Endothelial cell of umbilical vein (primary cell): ENCODE results near the gene AKAP8L. TPM values are rescaled to one million over a fixed set of nuclear protein-coding genes. Genes with fewer than 3 reads are reported as not detected.

Source experiments
- BruUV-seq: library from RNA; stranded (reverse); fragments of 400-500 nt; replicated peaks from 2 replicates; lab custom pipeline; 2021; lab: Mats Ljungman, UMichigan
- CTCF ChIA-PET: fragments of 300-600, 350-600 bp; sonication (Branson Sonifier 250); formaldehyde crosslinking; loops from one replicate; lab custom pipeline; 2021; ENCODE audit warnings: antibody characterized with exemption, inconsistent platforms; lab: Charles Lee
- POLR2A ChIA-PET: fragments of 300-600, 350-600 bp; sonication (Branson Sonifier 250); formaldehyde crosslinking; loops from one replicate; lab custom pipeline; 2021; ENCODE audit warnings: antibody characterized with exemption, inconsistent platforms; lab: Charles Lee
- DNase-seq: peaks from one replicate; pipeline ENCODE4 v3.0.0-alpha.2; 2011; ENCODE audit warnings: low read depth, low spot score
- FAIRE-seq: peaks from 2 replicates; lab custom pipeline; 2011; peaks lifted over from hg19 to GRCh38; lab: Jason Lieb, UNC
- H2AFZ ChIP-seq: 2 replicates; pipeline ENCODE4 v1.6.0; 2012; ENCODE audit warnings: low read depth, low read length, control low read depth, inconsistent platforms
- H3K27ac ChIP-seq: 2 replicates; pipeline ENCODE4 v1.5.1; 2011; ENCODE audit warnings: low read depth, mild to moderate bottlenecking, control low read depth, low read length, moderate library complexity; ENCODE audit not compliant: insufficient read depth
- H3K27me3 ChIP-seq, 2 experiments: 2 replicates each; pipeline versions ENCODE4 v1.6.0 to v1.6.1; 2011; ENCODE audit warnings: low read length in 2 of 2, mixed read lengths in 1 of 2; ENCODE audit not compliant: control insufficient read depth in 2 of 2, insufficient read depth in 2 of 2
- H3K36me3 ChIP-seq, 2 experiments: 2 replicates in 1 of 2; 3 replicates in 1 of 2; pipeline ENCODE4 v1.5.1; 2011; ENCODE audit warnings: low read length in 2 of 2, mild to moderate bottlenecking in 1 of 2, moderate library complexity in 1 of 2; ENCODE audit not compliant: control insufficient read depth in 2 of 2, insufficient read depth in 2 of 2; ENCODE audit errors: extremely low read depth in 1 of 2
- H3K4me1 ChIP-seq: 3 replicates; pipeline ENCODE4 v1.5.1; 2011; ENCODE audit warnings: mild to moderate bottlenecking, low read length; ENCODE audit not compliant: control insufficient read depth, insufficient read depth; ENCODE audit errors: extremely low read depth
- H3K4me2 ChIP-seq: 2 replicates; pipeline ENCODE4 v1.6.1; 2011; ENCODE audit warnings: low read length, control low read depth, mixed read lengths; ENCODE audit not compliant: insufficient read depth
- H3K4me3 ChIP-seq, 3 experiments: fragments of 200-600 bp in 1 of 3; sonication (generic), shearing (Covaris generic) in 1 of 3; replicated peaks in 1 of 3; 2 replicates each; pipeline ENCODE4 v1.5.1; 2011 to 2016; ENCODE audit warnings: control low read depth in 3 of 3, low read length in 3 of 3, mild to moderate bottlenecking in 2 of 3, inconsistent platforms in 1 of 3, low read depth in 1 of 3, moderate library complexity in 1 of 3; ENCODE audit not compliant: insufficient read depth in 1 of 3
- H3K79me2 ChIP-seq: 2 replicates; pipeline ENCODE4 v1.6.0; 2012; ENCODE audit warnings: low read length, inconsistent platforms; ENCODE audit not compliant: control insufficient read depth, insufficient read depth
- H3K9ac ChIP-seq: replicated peaks from 2 replicates; pipeline ENCODE3; 2011; ENCODE audit warnings: low read length, control low read depth; ENCODE audit not compliant: insufficient read depth; ENCODE audit errors: extremely low read depth
- H3K9me1 ChIP-seq: replicated peaks from 3 replicates; pipeline ENCODE4 v1.6.0; 2011; ENCODE audit warnings: mild to moderate bottlenecking, low read length; ENCODE audit not compliant: control insufficient read depth, insufficient read depth; ENCODE audit errors: extremely low read depth
- H3K9me3 ChIP-seq: replicated peaks from 2 replicates; pipeline ENCODE4 v1.5.1; 2012; ENCODE audit warnings: low read length, inconsistent platforms; ENCODE audit not compliant: control insufficient read depth, insufficient read depth
- H4K20me1 ChIP-seq: replicated peaks from 2 replicates; pipeline ENCODE3; 2011; ENCODE audit warnings: mild to moderate bottlenecking, low read length; ENCODE audit not compliant: control insufficient read depth, insufficient read depth; ENCODE audit errors: extremely low read depth
- EZH2 ChIP-seq: IDR thresholded peaks from 2 replicates; pipeline ENCODE4 v1.6.1; 2012; ENCODE audit warnings: borderline replicate concordance, low read depth, mild to moderate bottlenecking, moderate library complexity, low read length, inconsistent platforms; ENCODE audit not compliant: severe bottlenecking
- GATA2 ChIP-seq: IDR thresholded peaks from 2 replicates; pipeline ENCODE4 v1.7.0; 2011; ENCODE audit warnings: low read depth, mild to moderate bottlenecking, moderate library complexity, mixed read lengths, low read length; ENCODE audit not compliant: insufficient read length, insufficient read depth
- MAX ChIP-seq: IDR thresholded peaks from 2 replicates; pipeline ENCODE4 v1.6.1; 2011; ENCODE audit not compliant: insufficient read depth, insufficient read length
- POLR2A ChIP-seq: IDR thresholded peaks from 2 replicates; pipeline ENCODE4 v1.6.1; 2012; ENCODE audit warnings: low read depth, mild to moderate bottlenecking, control low read depth, low read length
- POLR2AphosphoS5 ChIP-seq: IDR thresholded peaks from 2 replicates; pipeline ENCODE4 v1.6.1; 2012; ENCODE audit warnings: low read depth, mild to moderate bottlenecking, control low read depth, low read length, moderate library complexity; ENCODE audit not compliant: insufficient read depth
- dilution Hi-C: fragments of 300-500 bp; cut with MboI; formaldehyde crosslinking; loops from one replicate; pipeline ENCODE4 v1.15.0; 2019; ENCODE audit warnings: low sequenced_read_pairs; ENCODE audit not compliant: extremely low pct_ligation_motif_present
- intact Hi-C: fragments of 100-400 bp; cut with micrococcal nuclease; formaldehyde crosslinking; loops from one replicate; pipeline ENCODE4 v1.10.0; 2022
- polyA plus RNA-seq, 4 experiments: library from polyadenylated mRNA; depleted of rRNA in 3 of 4; stranded (reverse) in 3 of 4; unstranded in 1 of 4; fragments of >200 nt; gene quantifications; 2 replicates each; pipeline versions ENCODE4 v1.2.1 to v1.2.3, GENCODE V29; 2011 to 2012; ENCODE audit warnings: missing spikeins in 1 of 4
- total RNA-seq: library from RNA; stranded (reverse); gene quantifications from 2 replicates; pipeline ENCODE4 v1.2.3, GENCODE V29; 2021
- TF ChIP-seq, protein P1 (sequence below), 2 donors: IDR thresholded peaks; 1 replicate in 1 of 2; 2 replicates in 1 of 2; pipeline ENCODE4 v1.5.1; 2011; ENCODE audit warnings: low read length in 2 of 2, mild to moderate bottlenecking in 2 of 2, moderate library complexity in 2 of 2, control low read depth in 1 of 2, inconsistent platforms in 1 of 2, low read depth in 1 of 2; ENCODE audit not compliant: insufficient read depth in 1 of 2; ENCODE audit errors: extremely low read depth in 1 of 2

Gene AKAP8L
- total and polyA plus RNA-seq, 2 donors (not counting 3 experiments of a cell fraction or from before 2014, with no cell fraction given) = 63.9 to 99.6 TPM

DNA sequence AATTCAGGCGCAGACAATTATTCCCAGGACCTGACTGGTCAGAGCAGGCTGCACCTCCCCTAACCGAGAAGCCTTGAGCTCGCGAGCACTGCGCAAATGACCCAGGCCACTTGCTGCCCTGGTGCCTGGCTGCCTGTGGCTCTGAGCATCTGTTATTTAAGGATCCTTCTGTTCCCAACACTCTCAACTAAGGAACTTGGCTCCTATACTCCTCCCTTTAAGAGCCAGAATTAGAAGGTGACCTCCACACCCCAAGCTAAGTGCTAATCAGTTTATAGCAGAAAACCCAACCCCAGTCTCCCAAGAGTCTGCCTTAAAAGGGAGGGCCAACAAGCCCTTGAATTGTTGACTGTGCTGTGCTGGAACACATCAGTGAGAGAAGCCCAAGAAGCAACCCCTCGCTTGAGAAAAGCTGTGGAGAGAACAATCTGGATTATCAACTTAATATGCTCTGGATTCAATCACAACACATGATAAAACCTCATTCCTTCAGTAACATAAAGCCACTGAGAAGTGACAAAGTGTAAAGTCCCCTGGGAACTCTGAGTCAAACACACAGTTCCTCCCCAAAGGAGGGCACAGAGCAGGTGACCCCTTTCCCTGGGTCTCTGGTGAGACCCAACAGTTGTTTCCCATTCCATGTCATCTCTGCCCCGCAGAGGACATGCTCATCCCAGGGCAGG is 14.6 kb downstream of the AKAP8L start:
- no peak overlapping the region for H3K4me3 ChIP-seq
- no peak overlapping the region for H3K9ac ChIP-seq
- no peaks in the 10 kb centered on the region for H3K9me3 ChIP-seq
- H3K79me2 ChIP-seq = peaks cover 64% of the 10 kb centered on the region
- ChIA-PET POLR2A (no interaction called here), CTCF (interaction anchor here (1.2 kb wide), 1 partner anchor 152 kb away, joined by 4 read pairs; no protein-coding TSS in a partner anchor)
- no peaks in the 10 kb centered on the region for H3K27me3 ChIP-seq
- H2AFZ ChIP-seq = no peak overlapping the region
- H4K20me1 ChIP-seq = peaks cover 3% of the 10 kb centered on the region
- dilution Hi-C loops (no loop called here), intact Hi-C loops (no loop called here)
- FAIRE-seq = no peak
- no peaks in the 10 kb centered on the region for H3K9me1 ChIP-seq
- no peak for DNase-seq
- no peak for TF ChIP-seq GATA2
- TF ChIP-seq POLR2AphosphoS5 = no peak
- TF ChIP-seq EZH2 = no peak
- no peak overlapping the region for H3K4me2 ChIP-seq
- BruUV-seq = no TSS peak
- no peak overlapping the region for H3K27ac ChIP-seq
- H3K4me1 ChIP-seq = no peaks in the 10 kb centered on the region
- H3K36me3 ChIP-seq = peaks cover 6 to 41% of the 10 kb centered on the region in 2 experiments

DNA sequence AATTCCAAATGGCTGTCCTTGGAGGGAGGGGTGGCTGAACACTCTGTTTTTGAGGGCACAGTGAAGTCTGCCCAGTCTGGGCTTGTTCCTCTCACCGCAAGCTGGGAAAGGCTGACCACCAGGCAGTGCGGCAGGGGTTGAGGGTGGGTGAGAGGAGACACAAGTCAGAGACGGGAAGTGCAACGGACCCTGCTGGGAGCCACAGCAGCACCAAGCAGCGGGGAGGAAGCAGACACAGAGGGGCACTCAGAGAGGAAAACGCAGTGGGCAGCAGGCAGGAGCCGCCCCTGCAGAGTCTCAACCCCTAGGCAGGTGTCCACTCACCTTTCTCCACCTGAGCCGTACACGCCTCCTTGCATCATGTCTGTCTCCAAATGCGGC is 15.6 kb downstream of the AKAP8L start:
- H3K4me1 ChIP-seq = no peaks in the 10 kb centered on the region
- DNase-seq = no peak
- peaks cover 8 to 50% of the 10 kb centered on the region in 2 experiments for H3K36me3 ChIP-seq
- TF ChIP-seq POLR2A (no peak), MAX (no peak), EZH2 (no peak)
- TF ChIP-seq, protein P1, sequence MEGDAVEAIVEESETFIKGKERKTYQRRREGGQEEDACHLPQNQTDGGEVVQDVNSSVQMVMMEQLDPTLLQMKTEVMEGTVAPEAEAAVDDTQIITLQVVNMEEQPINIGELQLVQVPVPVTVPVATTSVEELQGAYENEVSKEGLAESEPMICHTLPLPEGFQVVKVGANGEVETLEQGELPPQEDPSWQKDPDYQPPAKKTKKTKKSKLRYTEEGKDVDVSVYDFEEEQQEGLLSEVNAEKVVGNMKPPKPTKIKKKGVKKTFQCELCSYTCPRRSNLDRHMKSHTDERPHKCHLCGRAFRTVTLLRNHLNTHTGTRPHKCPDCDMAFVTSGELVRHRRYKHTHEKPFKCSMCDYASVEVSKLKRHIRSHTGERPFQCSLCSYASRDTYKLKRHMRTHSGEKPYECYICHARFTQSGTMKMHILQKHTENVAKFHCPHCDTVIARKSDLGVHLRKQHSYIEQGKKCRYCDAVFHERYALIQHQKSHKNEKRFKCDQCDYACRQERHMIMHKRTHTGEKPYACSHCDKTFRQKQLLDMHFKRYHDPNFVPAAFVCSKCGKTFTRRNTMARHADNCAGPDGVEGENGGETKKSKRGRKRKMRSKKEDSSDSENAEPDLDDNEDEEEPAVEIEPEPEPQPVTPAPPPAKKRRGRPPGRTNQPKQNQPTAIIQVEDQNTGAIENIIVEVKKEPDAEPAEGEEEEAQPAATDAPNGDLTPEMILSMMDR (IDR thresholded peaks at IDR 0.05; ENCODE audit: extremely low read depth in 1 of 2, insufficient read depth in 1 of 2, low read depth in 1 of 2, low read length in 2 of 2) = no peak
- H3K9me3 ChIP-seq = no peaks in the 10 kb centered on the region
- H3K27me3 ChIP-seq = no peaks in the 10 kb centered on the region
- intact Hi-C loops = no loop called here
- no peak overlapping the region for H2AFZ ChIP-seq
- no peak overlapping the region for H3K9ac ChIP-seq
- H3K9me1 ChIP-seq = no peaks in the 10 kb centered on the region
- peaks cover 57% of the 10 kb centered on the region for H3K79me2 ChIP-seq
- no peak for FAIRE-seq
- POLR2A ChIA-PET = no interaction called here
- dilution Hi-C loops = no loop called here
- H3K4me2 ChIP-seq = no peak overlapping the region
- no peak overlapping the region for H3K27ac ChIP-seq
- peaks cover 3% of the 10 kb centered on the region for H4K20me1 ChIP-seq
- CTCF ChIA-PET = interaction anchor here (1.3 kb wide), 1 partner anchor 11 kb away, joined by 3 read pairs; no protein-coding TSS in a partner anchor
- H3K4me3 ChIP-seq = no peak overlapping the region
- no TSS peak for BruUV-seq
